ENCODE data around the gene SPOUT1. TPM values are rescaled to one million over a fixed set of nuclear protein-coding genes. Genes with fewer than 3 reads are reported as not detected.

Gene SPOUT1
- total and polyA plus RNA-seq, 2 of the 13 experiments (the other 11 are each of a cell fraction or from before 2014, with no cell fraction given): 39.0 to 45.8 TPM

DNA sequence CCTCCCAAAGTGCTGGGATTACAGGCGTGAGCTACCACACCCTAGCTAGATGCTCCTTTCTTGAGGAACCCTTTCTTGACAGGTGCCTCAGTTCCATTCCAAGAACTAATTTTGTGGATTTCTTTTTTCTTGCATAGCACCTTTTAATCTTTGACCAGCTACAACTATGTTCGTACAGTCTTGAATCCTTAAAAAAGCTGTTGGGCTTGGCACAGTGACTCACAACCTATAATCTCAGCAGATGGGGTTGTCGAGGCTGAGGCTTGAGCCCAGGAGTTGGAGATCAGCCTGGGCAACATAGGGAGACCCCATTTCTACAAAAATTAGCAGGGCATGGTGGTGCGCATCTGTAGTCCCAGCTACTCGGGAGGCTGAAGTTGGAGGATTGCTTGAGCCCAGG, 56.5 kb downstream of the SPOUT1 start:
- H3K9ac ChIP-seq (ENCODE audit: insufficient read depth, low read depth, low read length): no peak overlapping the region
- H3K4me3 ChIP-seq (replicated peaks in 1 of 3; ENCODE audit: insufficient read depth in 1 of 3, low read depth in 2 of 3, low read length in 3 of 3): no peak overlapping the region
- no peak for DNase-seq (ENCODE audit: low spot score)
- ChIA-PET CTCF (ENCODE audit: low intra/inter-chr PET ratio, low total read pairs) (no interaction called here), POLR2A (interaction anchor here (1.0 kb wide), 2 partner anchors 11 to 15 kb away, joined by 3 read pairs; no protein-coding TSS in a partner anchor)
- no peak for FAIRE-seq
- in situ Hi-C loops (cut with HindIII; ENCODE audit: extremely low pct_ligation_motif_present, low pct_unique_long_range_greater_than_20kb): no loop called here
- ATAC-seq: no peak
- H3K4me1 ChIP-seq (ENCODE audit: insufficient read depth, low read length): peaks cover 19% of the 10 kb centered on the region
- intact Hi-C loops (cut with micrococcal nuclease; ENCODE audit: unreplicated experiment): no loop called here
- H3K36me3 ChIP-seq (replicated peaks in 1 of 2; ENCODE audit: control insufficient read depth in 1 of 2, insufficient read depth in 2 of 2, low read length in 2 of 2): no peaks in the 10 kb centered on the region
- peaks cover 16% of the 10 kb centered on the region for H3K79me2 ChIP-seq (ENCODE audit: insufficient read depth, low read length)
- no peaks in the 10 kb centered on the region for H3K9me3 ChIP-seq (ENCODE audit: low read length)
- H3K4me2 ChIP-seq (ENCODE audit: low read depth, low read length): no peak overlapping the region
- BruUV-seq (replicated peaks): no TSS peak
- 84% methylated on average over 5 of the region's 5 CpGs for WGBS (ENCODE audit: low lambda C conversion rate)
- no peaks in the 10 kb centered on the region; a peak in 1 of 5 replicates for H3K27me3 ChIP-seq (ENCODE audit: control insufficient read depth in 1 of 2, insufficient read depth in 2 of 2, low read length in 2 of 2)
- H2AFZ ChIP-seq (ENCODE audit: low read length): no peak overlapping the region
- no peaks in the 10 kb centered on the region for H4K20me1 ChIP-seq (ENCODE audit: insufficient read depth, low read length)
- no peak overlapping the region for H3K27ac ChIP-seq (ENCODE audit: extremely low read length, insufficient read depth, low read length)
- no peak for TF ChIP-seq YEATS4 (CRISPR knock-in tag; IDR thresholded peaks at IDR 0.05; ENCODE audit: borderline replicate concordance)
- TF ChIP-seq ELF4 (CRISPR knock-in tag; IDR thresholded peaks at IDR 0.05; ENCODE audit: borderline replicate concordance): no peak
- no peak for TF ChIP-seq KLF6 (CRISPR knock-in tag; IDR thresholded peaks at IDR 0.05)
- no peak for TF ChIP-seq FOXC1 (CRISPR knock-in tag; IDR thresholded peaks at IDR 0.05; ENCODE audit: borderline replicate concordance)
- TF ChIP-seq CENPX (CRISPR knock-in tag; IDR thresholded peaks at IDR 0.05): no peak
- TF ChIP-seq, protein P1, sequence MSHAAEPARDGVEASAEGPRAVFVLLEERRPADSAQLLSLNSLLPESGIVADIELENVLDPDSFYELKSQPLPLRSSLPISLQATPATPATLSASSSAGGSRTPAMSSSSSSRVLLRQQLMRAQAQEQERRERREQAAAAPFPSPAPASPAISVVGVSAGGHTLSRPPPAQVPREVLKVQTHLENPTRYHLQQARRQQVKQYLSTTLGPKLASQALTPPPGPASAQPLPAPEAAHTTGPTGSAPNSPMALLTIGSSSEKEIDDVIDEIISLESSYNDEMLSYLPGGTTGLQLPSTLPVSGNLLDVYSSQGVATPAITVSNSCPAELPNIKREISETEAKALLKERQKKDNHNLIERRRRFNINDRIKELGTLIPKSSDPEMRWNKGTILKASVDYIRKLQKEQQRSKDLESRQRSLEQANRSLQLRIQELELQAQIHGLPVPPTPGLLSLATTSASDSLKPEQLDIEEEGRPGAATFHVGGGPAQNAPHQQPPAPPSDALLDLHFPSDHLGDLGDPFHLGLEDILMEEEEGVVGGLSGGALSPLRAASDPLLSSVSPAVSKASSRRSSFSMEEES (CRISPR knock-in tag; IDR thresholded peaks at IDR 0.05): no peak
- TF ChIP-seq, protein P2, sequence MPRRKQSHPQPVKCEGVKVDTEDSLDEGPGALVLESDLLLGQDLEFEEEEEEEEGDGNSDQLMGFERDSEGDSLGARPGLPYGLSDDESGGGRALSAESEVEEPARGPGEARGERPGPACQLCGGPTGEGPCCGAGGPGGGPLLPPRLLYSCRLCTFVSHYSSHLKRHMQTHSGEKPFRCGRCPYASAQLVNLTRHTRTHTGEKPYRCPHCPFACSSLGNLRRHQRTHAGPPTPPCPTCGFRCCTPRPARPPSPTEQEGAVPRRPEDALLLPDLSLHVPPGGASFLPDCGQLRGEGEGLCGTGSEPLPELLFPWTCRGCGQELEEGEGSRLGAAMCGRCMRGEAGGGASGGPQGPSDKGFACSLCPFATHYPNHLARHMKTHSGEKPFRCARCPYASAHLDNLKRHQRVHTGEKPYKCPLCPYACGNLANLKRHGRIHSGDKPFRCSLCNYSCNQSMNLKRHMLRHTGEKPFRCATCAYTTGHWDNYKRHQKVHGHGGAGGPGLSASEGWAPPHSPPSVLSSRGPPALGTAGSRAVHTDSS (CRISPR knock-in tag; conservative IDR thresholded peaks at IDR 0.05): no peak
- TF ChIP-seq, protein P3, sequence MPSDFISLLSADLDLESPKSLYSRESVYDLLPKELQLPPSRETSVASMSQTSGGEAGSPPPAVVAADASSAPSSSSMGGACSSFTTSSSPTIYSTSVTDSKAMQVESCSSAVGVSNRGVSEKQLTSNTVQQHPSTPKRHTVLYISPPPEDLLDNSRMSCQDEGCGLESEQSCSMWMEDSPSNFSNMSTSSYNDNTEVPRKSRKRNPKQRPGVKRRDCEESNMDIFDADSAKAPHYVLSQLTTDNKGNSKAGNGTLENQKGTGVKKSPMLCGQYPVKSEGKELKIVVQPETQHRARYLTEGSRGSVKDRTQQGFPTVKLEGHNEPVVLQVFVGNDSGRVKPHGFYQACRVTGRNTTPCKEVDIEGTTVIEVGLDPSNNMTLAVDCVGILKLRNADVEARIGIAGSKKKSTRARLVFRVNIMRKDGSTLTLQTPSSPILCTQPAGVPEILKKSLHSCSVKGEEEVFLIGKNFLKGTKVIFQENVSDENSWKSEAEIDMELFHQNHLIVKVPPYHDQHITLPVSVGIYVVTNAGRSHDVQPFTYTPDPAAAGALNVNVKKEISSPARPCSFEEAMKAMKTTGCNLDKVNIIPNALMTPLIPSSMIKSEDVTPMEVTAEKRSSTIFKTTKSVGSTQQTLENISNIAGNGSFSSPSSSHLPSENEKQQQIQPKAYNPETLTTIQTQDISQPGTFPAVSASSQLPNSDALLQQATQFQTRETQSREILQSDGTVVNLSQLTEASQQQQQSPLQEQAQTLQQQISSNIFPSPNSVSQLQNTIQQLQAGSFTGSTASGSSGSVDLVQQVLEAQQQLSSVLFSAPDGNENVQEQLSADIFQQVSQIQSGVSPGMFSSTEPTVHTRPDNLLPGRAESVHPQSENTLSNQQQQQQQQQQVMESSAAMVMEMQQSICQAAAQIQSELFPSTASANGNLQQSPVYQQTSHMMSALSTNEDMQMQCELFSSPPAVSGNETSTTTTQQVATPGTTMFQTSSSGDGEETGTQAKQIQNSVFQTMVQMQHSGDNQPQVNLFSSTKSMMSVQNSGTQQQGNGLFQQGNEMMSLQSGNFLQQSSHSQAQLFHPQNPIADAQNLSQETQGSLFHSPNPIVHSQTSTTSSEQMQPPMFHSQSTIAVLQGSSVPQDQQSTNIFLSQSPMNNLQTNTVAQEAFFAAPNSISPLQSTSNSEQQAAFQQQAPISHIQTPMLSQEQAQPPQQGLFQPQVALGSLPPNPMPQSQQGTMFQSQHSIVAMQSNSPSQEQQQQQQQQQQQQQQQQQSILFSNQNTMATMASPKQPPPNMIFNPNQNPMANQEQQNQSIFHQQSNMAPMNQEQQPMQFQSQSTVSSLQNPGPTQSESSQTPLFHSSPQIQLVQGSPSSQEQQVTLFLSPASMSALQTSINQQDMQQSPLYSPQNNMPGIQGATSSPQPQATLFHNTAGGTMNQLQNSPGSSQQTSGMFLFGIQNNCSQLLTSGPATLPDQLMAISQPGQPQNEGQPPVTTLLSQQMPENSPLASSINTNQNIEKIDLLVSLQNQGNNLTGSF (CRISPR knock-in tag; IDR thresholded peaks at IDR 0.05): no peak
- TF ChIP-seq, protein P4, sequence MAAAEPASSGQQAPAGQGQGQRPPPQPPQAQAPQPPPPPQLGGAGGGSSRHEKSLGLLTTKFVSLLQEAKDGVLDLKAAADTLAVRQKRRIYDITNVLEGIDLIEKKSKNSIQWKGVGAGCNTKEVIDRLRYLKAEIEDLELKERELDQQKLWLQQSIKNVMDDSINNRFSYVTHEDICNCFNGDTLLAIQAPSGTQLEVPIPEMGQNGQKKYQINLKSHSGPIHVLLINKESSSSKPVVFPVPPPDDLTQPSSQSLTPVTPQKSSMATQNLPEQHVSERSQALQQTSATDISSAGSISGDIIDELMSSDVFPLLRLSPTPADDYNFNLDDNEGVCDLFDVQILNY (CRISPR knock-in tag; conservative IDR thresholded peaks at IDR 0.05): no peak
- TF ChIP-seq, protein P5, sequence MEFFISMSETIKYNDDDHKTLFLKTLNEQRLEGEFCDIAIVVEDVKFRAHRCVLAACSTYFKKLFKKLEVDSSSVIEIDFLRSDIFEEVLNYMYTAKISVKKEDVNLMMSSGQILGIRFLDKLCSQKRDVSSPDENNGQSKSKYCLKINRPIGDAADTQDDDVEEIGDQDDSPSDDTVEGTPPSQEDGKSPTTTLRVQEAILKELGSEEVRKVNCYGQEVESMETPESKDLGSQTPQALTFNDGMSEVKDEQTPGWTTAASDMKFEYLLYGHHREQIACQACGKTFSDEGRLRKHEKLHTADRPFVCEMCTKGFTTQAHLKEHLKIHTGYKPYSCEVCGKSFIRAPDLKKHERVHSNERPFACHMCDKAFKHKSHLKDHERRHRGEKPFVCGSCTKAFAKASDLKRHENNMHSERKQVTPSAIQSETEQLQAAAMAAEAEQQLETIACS (CRISPR knock-in tag; IDR thresholded peaks at IDR 0.05): no peak
- no peak for TF ChIP-seq ZNF850 (CRISPR knock-in tag; conservative IDR thresholded peaks at IDR 0.05)
- TF ChIP-seq ZNF567 (CRISPR knock-in tag; IDR thresholded peaks at IDR 0.05; ENCODE audit: borderline replicate concordance): no peak
- TF ChIP-seq ATAD3A (CRISPR knock-in tag; IDR thresholded peaks at IDR 0.05): no peak
- no peak for TF ChIP-seq ZNF724P (CRISPR knock-in tag; IDR thresholded peaks at IDR 0.05; ENCODE audit: borderline replicate concordance)
- TF ChIP-seq FOXA3 (CRISPR knock-in tag; IDR thresholded peaks at IDR 0.05): no peak
